K562 (cell line): ENCODE results near the gene TREX2. TPM values are rescaled to one million over a fixed set of nuclear protein-coding genes. Genes with fewer than 3 reads are reported as not detected.
A peak's percentile ranks its signal among the peaks of the same experiment; 100 is the strongest.

Source experiments
- ATAC-seq: fragments of 200-7000 bp; cut with Tn5 transposase; 3 replicates; pipeline ENCODE4 v1.9.1; 2020; ENCODE audit warnings: moderate library complexity
- BruUV-seq: library from RNA; stranded (reverse); fragments of 400-500 nt; replicated peaks from 2 replicates; lab custom pipeline; 2021; lab: Mats Ljungman, UMichigan
- CTCF ChIA-PET: fragments of 300-600 bp; formaldehyde crosslinking; extraction: SDS; loops from one replicate; lab custom pipeline; 2021; ENCODE audit warnings: low intra/inter-chr PET ratio; lab: Yijun Ruan, JAX
- POLR2A ChIA-PET: fragments of 300-600, 350-650 bp; sonication (Branson Sonifier 250); formaldehyde crosslinking; extraction: SDS; loops from one replicate; lab custom pipeline; 2021; ENCODE audit warnings: antibody characterized with exemption, inconsistent platforms; lab: Yijun Ruan, JAX
- DNase-seq, 4 experiments: peaks; one replicate each; pipeline versions ENCODE4 v3.0.0 to v3.0.0-alpha.2; 2011 to 2018; ENCODE audit warnings: low spot score in 3 of 4, mixed read lengths in 3 of 4; ENCODE audit errors: extremely low read depth in 1 of 4
- FAIRE-seq: peaks from 2 replicates; lab custom pipeline; 2011; peaks lifted over from hg19 to GRCh38; lab: Jason Lieb, UNC
- H2AFZ ChIP-seq: 2 replicates; pipeline ENCODE4 v1.6.0; 2011; ENCODE audit warnings: low read depth, low read length, control low read depth, inconsistent platforms
- H3K27ac ChIP-seq: fragments of 200-600 bp; 3 replicates; pipeline ENCODE4 v1.8.0; 2011; ENCODE audit warnings: low read depth, mild to moderate bottlenecking, control low read depth, inconsistent platforms, low read length, moderate library complexity, mixed read lengths; ENCODE audit errors: extremely low read depth
- H3K27me3 ChIP-seq, 2 experiments: fragments of 300-600 bp in 1 of 2; 2 replicates in 1 of 2; 3 replicates in 1 of 2; pipeline versions ENCODE4 v1.6.0 to v1.8.0; 2011; ENCODE audit warnings: inconsistent platforms in 2 of 2, low read length in 2 of 2, mild to moderate bottlenecking in 1 of 2, mixed read lengths in 1 of 2, moderate library complexity in 1 of 2; ENCODE audit not compliant: control insufficient read depth in 2 of 2, insufficient read depth in 2 of 2
- H3K36me3 ChIP-seq: fragments of 300-600 bp; 3 replicates; pipeline ENCODE4 v1.8.0; 2011; ENCODE audit warnings: mild to moderate bottlenecking, low read length, inconsistent platforms; ENCODE audit not compliant: control insufficient read depth, insufficient read depth
- H3K4me1 ChIP-seq, 2 experiments: fragments of 200-600 bp in 1 of 2; replicated peaks in 1 of 2; 2 replicates in 1 of 2; 3 replicates in 1 of 2; pipeline versions ENCODE4 v1.5.1 to v1.8.0; 2011; ENCODE audit warnings: inconsistent platforms in 2 of 2, low read length in 2 of 2, mild to moderate bottlenecking in 1 of 2, mixed read lengths in 1 of 2, moderate library complexity in 1 of 2; ENCODE audit not compliant: control insufficient read depth in 2 of 2, insufficient read depth in 2 of 2
- H3K4me2 ChIP-seq: 2 replicates; pipeline ENCODE4 v1.6.1; 2011; ENCODE audit warnings: low read length, control low read depth, inconsistent platforms, mixed read lengths; ENCODE audit not compliant: insufficient read depth
- H3K4me3 ChIP-seq: fragments of 200-600 bp; sonication (generic), shearing (Covaris generic); 2 replicates; pipeline ENCODE4 v1.5.1; 2016; ENCODE audit warnings: control low read depth, inconsistent platforms
- H3K79me2 ChIP-seq: fragments of 200-600 bp; 3 replicates; pipeline ENCODE4 v1.8.0; 2011; ENCODE audit warnings: low read length, inconsistent platforms; ENCODE audit not compliant: control insufficient read depth, insufficient read depth
- H3K9ac ChIP-seq, 2 experiments: 2 replicates each; pipeline versions ENCODE4 v1.6.0 to v1.6.1; 2011; ENCODE audit warnings: low read depth in 2 of 2, low read length in 2 of 2, control low read depth in 1 of 2, inconsistent platforms in 1 of 2, mild to moderate bottlenecking in 1 of 2, mixed read lengths in 1 of 2; ENCODE audit not compliant: insufficient read depth in 1 of 2
- H3K9me1 ChIP-seq: one replicate; pipeline ENCODE4 v1.6.0; 2011; ENCODE audit warnings: inconsistent platforms, mild to moderate bottlenecking, low read length, moderate library complexity; ENCODE audit not compliant: control insufficient read depth, insufficient read depth
- H3K9me3 ChIP-seq: replicated peaks from 2 replicates; pipeline ENCODE4 v1.5.1; 2011; ENCODE audit warnings: low read depth, low read length, inconsistent platforms; ENCODE audit not compliant: control insufficient read depth, insufficient read depth
- H4K20me1 ChIP-seq: replicated peaks from 2 replicates; pipeline ENCODE4 v1.6.1; 2011; ENCODE audit warnings: low read length, inconsistent platforms, mixed read lengths; ENCODE audit not compliant: control insufficient read depth, insufficient read depth
- ADNP ChIP-seq: fragments of 200-800 bp; sonication (Bioruptor generic); IDR thresholded peaks from 2 replicates; pipeline ENCODE4 v1.6.1; 2016; ENCODE audit warnings: missing genetic modification characterization, missing compliant biosample characterization
- E2F5 ChIP-seq: sonication (generic); formaldehyde crosslinking; IDR thresholded peaks from 2 replicates; pipeline ENCODE4 v1.8.0; 2022; ENCODE audit warnings: mild to moderate bottlenecking, missing genetic modification reagents
- MGA ChIP-seq: fragments of 450-650 bp; IDR thresholded peaks from 2 replicates; pipeline ENCODE4 v1.6.1; 2016; ENCODE audit warnings: mild to moderate bottlenecking, moderate library complexity
- RFX5 ChIP-seq: IDR thresholded peaks from 2 replicates; pipeline ENCODE4 v1.6.1; 2011; ENCODE audit warnings: low read depth, mild to moderate bottlenecking, improper control_type of control experiment, low read length
- ZFP36 ChIP-seq: fragments of 150-350 bp; IDR thresholded peaks from 2 replicates; pipeline ENCODE4 v1.6.1; 2018; ENCODE audit warnings: low read length, low read depth; ENCODE audit not compliant: partially characterized antibody
- ZNF3 ChIP-seq: fragments of 250-450 bp; sonication (Bioruptor Pico); IDR thresholded peaks from 2 replicates; pipeline ENCODE4 v1.5.0; 2021; ENCODE audit warnings: mild to moderate bottlenecking, moderate library complexity
- ZNF778 ChIP-seq: fragments of 450-650 bp; formaldehyde crosslinking; IDR thresholded peaks from 2 replicates; pipeline ENCODE4 v1.4.0; 2020; ENCODE audit warnings: mild to moderate bottlenecking, moderate library complexity
- WGBS: fragments of 100-300 bp; shearing (Covaris generic); methylation state at CpG from one replicate; pipeline ENCODE4 v1.1.6; 2016; ENCODE audit warnings: low coverage, mixed read lengths; ENCODE audit not compliant: insufficient coverage; ENCODE audit errors: missing lambda C conversion rate; 5-methylcytosine and 5-hydroxymethylcytosine counted together
- in situ Hi-C: fragments of 300-500 bp; cut with MboI; formaldehyde crosslinking; loops from 4 replicates; pipeline ENCODE4 v1.15.0; 2018; ENCODE audit warnings: inconsistent platforms, mixed read lengths
- intact Hi-C: fragments of 100-400 bp; cut with micrococcal nuclease; formaldehyde crosslinking; loops from 2 replicates; pipeline ENCODE4 v1.14.2; 2022
- polyA plus RNA-seq, 8 experiments: library from polyadenylated mRNA; depleted of rRNA in 4 of 8; stranded (reverse) in 5 of 8; unstranded in 3 of 8; fragments of >200 nt; fragmentation: Nextera tagmentation in 2 of 8; fragmentation: Illumina TruSeq in 1 of 8; extraction: Ambion mirVana in 2 of 8; extraction: Trizol in 1 of 8; gene quantifications; 2 replicates each; pipeline versions ENCODE4 v1.2.1 to v1.2.3, GENCODE V29; 2011 to 2014; ENCODE audit warnings: inconsistent platforms in 1 of 8, missing spikeins in 1 of 8
- total RNA-seq, 7 experiments: library from RNA; depleted of rRNA in 6 of 7; stranded (reverse); fragments of >200 nt in 6 of 7; fragmentation: Illumina TruSeq in 2 of 7; extraction: Trizol in 2 of 7; gene quantifications; 2 replicates each; pipeline versions ENCODE4 v1.2.1 to v1.2.3, GENCODE V29; 2011 to 2021; ENCODE audit warnings: low replicate concordance in 1 of 7

The TREX2 gene
- total and polyA plus RNA-seq, 9 of the 15 experiments (the other 6 are each of a cell fraction or from before 2014, with no cell fraction given), result 0.07 to 1.5 (median 0.33) TPM; not detected in 2

- BruUV-seq, result no TSS peak
- Histone ChIP-seq H2AFZ (no peak overlapping the region), H3K27me3 (peaks cover 2 to 40% of the 10 kb centered on the region in 2 experiments; a peak in 4 of 5 replicates), H3K36me3 (no peaks in the 10 kb centered on the region), H3K9me3 (no peaks in the 10 kb centered on the region), H3K4me2 (no peak overlapping the region), H3K4me3 (no peak overlapping the region), H3K9me1 (no peaks in the 10 kb centered on the region), H4K20me1 (no peaks in the 10 kb centered on the region), H3K27ac (no peak overlapping the region), H3K79me2 (no peaks in the 10 kb centered on the region), H3K9ac (no peak overlapping the region), H3K4me1 (peaks cover 0 to 33% of the 10 kb centered on the region in 2 experiments; a peak in 2 of 5 replicates)
- TF ChIP-seq ZFP36 (peak; percentile 7), ZNF778 (CRISPR knock-in tag) (no peak), RFX5 (no peak), E2F5 (CRISPR knock-in tag) (no peak), MGA (no peak), ZNF3 (no peak), ADNP (tag) (no peak)
- POLR2A ChIA-PET, result no interaction called here
- CTCF ChIA-PET, result no interaction called here
- 43% methylated on average over 7 of the region's 11 CpGs for WGBS
- intact Hi-C loops, result no loop called here
- DNase-seq, result no peak
- in situ Hi-C loops, result no loop called here
- FAIRE-seq, result no peak
- no peak for ATAC-seq
Measured at GRCh38 chrX:153493085-153493484, 47.2 kb upstream of the TREX2 start.
